Measurements from ENCODE around the gene EXOC1L.

The EXOC1L gene

DNA sequence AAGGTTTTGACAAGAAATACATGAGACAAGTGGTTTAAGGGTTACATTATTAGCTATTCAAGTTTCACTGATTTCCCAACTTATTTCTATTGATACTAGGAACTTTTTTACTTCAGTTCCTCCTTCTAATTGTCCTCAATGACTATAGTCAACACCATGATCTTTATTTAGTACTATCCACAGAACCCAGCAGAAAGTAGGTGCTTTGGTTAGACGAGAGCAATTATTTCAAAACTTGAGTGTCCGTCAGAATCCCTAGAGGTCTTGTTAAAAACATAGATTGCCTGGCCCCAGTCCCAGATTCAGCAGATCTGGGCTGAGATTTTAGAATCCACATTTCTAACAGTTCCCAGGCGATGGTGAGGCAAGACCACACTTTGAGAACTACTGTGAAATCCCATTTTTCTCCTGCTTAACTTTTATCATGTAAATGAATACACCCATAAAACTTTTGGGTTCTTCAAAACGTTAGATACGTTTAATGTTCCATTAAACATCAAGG is 51.8 kb downstream of the EXOC1L start:
- TF ChIP-seq, protein P1, sequence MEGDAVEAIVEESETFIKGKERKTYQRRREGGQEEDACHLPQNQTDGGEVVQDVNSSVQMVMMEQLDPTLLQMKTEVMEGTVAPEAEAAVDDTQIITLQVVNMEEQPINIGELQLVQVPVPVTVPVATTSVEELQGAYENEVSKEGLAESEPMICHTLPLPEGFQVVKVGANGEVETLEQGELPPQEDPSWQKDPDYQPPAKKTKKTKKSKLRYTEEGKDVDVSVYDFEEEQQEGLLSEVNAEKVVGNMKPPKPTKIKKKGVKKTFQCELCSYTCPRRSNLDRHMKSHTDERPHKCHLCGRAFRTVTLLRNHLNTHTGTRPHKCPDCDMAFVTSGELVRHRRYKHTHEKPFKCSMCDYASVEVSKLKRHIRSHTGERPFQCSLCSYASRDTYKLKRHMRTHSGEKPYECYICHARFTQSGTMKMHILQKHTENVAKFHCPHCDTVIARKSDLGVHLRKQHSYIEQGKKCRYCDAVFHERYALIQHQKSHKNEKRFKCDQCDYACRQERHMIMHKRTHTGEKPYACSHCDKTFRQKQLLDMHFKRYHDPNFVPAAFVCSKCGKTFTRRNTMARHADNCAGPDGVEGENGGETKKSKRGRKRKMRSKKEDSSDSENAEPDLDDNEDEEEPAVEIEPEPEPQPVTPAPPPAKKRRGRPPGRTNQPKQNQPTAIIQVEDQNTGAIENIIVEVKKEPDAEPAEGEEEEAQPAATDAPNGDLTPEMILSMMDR (IDR thresholded peaks at IDR 0.05; ENCODE audit: insufficient read depth, low read length, poor library complexity, severe bottlenecking), result no peak
- Histone ChIP-seq H3K36me3 (ENCODE audit: control insufficient read depth, insufficient read depth, low read length) (peaks cover 1% of the 10 kb centered on the region; the same call in 1 of the 2 replicates), H3K27me3 (replicated peaks; ENCODE audit: control insufficient read depth, insufficient read depth, low read length) (no peaks in the 10 kb centered on the region), H3K4me3 (replicated peaks; ENCODE audit: low read depth, low read length) (no peak overlapping the region)
- no peak for DNase-seq (ENCODE audit: extremely low read depth, insufficient read length)

DNA sequence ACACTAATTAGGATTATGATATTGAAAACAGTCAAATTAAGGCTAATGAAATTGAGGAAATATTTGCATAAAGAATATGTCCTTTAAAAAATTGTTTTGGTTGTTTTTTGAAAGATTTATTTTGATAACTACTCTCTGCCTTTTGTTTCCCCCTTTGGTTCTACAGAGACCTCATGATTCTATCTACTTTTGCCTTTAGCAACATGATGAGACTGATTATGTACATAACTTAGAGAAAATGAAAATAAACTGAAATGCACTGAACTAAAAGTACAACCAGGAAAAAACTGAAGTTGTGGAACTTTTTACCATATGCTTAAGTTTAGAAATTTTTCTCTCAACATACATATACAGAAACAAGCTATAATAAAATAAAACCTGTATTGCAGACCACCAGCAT is 55.2 kb downstream of the EXOC1L start:
- Histone ChIP-seq H3K36me3 (ENCODE audit: control insufficient read depth, insufficient read depth, low read length) (peaks cover 7% of the 10 kb centered on the region), H3K27me3 (replicated peaks; ENCODE audit: control insufficient read depth, insufficient read depth, low read length) (no peaks in the 10 kb centered on the region)

DNA sequence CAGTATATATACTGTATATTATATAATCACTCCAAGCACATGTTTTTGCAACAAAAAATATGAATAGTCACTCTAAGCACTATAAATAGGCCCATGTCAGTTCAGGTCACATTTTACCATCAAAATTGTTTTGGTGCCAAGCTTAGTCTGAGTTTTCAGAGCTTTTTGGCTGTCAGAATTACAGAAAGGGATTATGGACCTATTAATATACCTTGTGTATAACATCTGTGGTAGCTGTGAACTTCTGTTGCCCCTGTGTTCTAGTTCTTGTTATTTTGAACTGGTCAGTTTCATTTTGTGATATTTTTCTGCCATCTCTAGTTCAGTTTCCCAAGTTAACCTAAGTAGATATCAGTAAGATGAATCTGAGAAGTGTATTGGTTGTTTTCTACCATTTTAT is 56.8 kb downstream of the EXOC1L start:
- no peak overlapping the region for H3K4me3 ChIP-seq (replicated peaks; ENCODE audit: low read depth, low read length)
- DNase-seq (ENCODE audit: extremely low read depth, insufficient read length), result no peak
- TF ChIP-seq, protein P1 (IDR thresholded peaks at IDR 0.05; ENCODE audit: insufficient read depth, low read length, poor library complexity, severe bottlenecking), result no peak
- H3K27me3 ChIP-seq (replicated peaks; ENCODE audit: control insufficient read depth, insufficient read depth, low read length), result no peaks in the 10 kb centered on the region
- H3K36me3 ChIP-seq (ENCODE audit: control insufficient read depth, insufficient read depth, low read length), result peaks cover 5% of the 10 kb centered on the region

More for the DNA sequence above, 55.2 kb downstream of the EXOC1L start:
- no peak overlapping the region for H3K4me3 ChIP-seq (replicated peaks; ENCODE audit: low read depth, low read length)
- TF ChIP-seq, protein P1 (IDR thresholded peaks at IDR 0.05; ENCODE audit: insufficient read depth, low read length, poor library complexity, severe bottlenecking), result no peak
- no peak for DNase-seq (ENCODE audit: extremely low read depth, insufficient read length)

DNA sequence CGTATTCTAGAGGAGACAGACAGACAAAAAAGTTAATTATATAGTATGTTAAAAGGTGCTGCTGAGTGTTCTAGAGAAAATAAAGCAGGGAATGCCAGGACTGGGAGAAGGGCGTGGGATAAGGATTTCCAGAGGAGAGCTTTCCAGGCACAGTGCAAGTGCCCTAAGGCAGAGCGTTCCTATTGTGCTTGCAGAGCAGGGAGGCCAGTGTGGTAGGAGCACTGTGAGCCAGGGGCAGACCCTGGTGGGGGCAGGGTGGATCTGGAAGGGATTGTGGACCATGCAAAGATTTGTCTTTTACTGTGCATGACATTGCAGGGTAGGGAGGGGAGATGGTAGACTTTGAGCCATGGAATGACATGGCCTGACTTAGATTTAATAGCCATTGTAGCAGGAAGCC is 59.6 kb downstream of the EXOC1L start:
- Histone ChIP-seq H3K36me3 (ENCODE audit: control insufficient read depth, insufficient read depth, low read length) (peaks cover 5% of the 10 kb centered on the region), H3K27me3 (replicated peaks; ENCODE audit: control insufficient read depth, insufficient read depth, low read length) (no peaks in the 10 kb centered on the region), H3K4me3 (replicated peaks; ENCODE audit: low read depth, low read length) (no peak overlapping the region)
- TF ChIP-seq, protein P1 (IDR thresholded peaks at IDR 0.05; ENCODE audit: insufficient read depth, low read length, poor library complexity, severe bottlenecking), result no peak
- no peak for DNase-seq (ENCODE audit: extremely low read depth, insufficient read length)

DNA sequence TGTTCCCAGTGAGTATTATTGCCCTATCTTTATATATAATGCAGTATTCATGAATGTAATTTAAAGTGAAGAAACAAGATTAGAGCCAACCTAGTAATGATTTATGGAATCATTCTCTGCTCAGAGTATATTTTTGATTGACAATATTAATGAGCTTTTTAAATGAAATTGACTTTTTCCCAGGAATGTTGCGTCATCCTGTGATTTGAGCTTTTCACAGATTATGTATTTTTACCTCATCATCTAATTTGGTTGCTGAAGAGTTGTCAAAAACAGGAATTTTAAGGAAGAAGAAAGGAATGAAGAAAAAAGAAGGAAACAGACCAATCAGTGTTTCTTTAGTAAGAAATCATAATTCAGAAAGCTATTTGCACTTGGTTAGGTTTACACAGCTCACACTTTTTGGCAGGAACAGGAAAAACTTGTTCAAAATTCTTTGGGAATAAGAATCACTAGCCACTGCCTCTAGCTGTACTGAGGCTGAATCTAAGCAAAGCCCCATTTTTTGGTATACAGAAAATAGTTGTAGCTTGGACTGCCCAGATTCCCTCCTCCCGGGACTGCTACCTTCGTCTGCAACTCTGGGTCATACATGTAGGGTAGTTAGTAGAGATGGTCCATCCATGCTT is 61.2 kb downstream of the EXOC1L start:
- Histone ChIP-seq H3K36me3 (ENCODE audit: control insufficient read depth, insufficient read depth, low read length) (peaks cover 5% of the 10 kb centered on the region), H3K4me3 (replicated peaks; ENCODE audit: low read depth, low read length) (no peak overlapping the region), H3K27me3 (replicated peaks; ENCODE audit: control insufficient read depth, insufficient read depth, low read length) (no peaks in the 10 kb centered on the region)
- DNase-seq (ENCODE audit: extremely low read depth, insufficient read length), result no peak
- TF ChIP-seq, protein P1 (IDR thresholded peaks at IDR 0.05; ENCODE audit: insufficient read depth, low read length, poor library complexity, severe bottlenecking), result no peak

Measured in GM06990 (cell line).